ENCODE measurements around the gene CDYL2. TPM values are rescaled to one million over a fixed set of nuclear protein-coding genes. Genes with fewer than 3 reads are reported as not detected.

The CDYL2 gene
- total RNA-seq, 1 experiment from 2014 or later: 8.2 TPM

GRCh38 chr16:80828495-80828894, 24.1 kb upstream of the CDYL2 start (continued):
- TF ChIP-seq, protein P1, sequence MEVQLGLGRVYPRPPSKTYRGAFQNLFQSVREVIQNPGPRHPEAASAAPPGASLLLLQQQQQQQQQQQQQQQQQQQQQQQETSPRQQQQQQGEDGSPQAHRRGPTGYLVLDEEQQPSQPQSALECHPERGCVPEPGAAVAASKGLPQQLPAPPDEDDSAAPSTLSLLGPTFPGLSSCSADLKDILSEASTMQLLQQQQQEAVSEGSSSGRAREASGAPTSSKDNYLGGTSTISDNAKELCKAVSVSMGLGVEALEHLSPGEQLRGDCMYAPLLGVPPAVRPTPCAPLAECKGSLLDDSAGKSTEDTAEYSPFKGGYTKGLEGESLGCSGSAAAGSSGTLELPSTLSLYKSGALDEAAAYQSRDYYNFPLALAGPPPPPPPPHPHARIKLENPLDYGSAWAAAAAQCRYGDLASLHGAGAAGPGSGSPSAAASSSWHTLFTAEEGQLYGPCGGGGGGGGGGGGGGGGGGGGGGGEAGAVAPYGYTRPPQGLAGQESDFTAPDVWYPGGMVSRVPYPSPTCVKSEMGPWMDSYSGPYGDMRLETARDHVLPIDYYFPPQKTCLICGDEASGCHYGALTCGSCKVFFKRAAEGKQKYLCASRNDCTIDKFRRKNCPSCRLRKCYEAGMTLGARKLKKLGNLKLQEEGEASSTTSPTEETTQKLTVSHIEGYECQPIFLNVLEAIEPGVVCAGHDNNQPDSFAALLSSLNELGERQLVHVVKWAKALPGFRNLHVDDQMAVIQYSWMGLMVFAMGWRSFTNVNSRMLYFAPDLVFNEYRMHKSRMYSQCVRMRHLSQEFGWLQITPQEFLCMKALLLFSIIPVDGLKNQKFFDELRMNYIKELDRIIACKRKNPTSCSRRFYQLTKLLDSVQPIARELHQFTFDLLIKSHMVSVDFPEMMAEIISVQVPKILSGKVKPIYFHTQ (CRISPR knock-in tag; IDR thresholded peaks at IDR 0.05): no peak
- TF ChIP-seq ZNF138 (CRISPR knock-in tag; conservative IDR thresholded peaks at IDR 0.05) (no peak), ZSCAN18 (CRISPR knock-in tag; IDR thresholded peaks at IDR 0.05) (no peak)

- POLR2A ChIA-PET: no interaction called here
- TF ChIP-seq ESRRA (CRISPR knock-in tag; IDR thresholded peaks at IDR 0.05; ENCODE audit: borderline replicate concordance): no peak
- TF ChIP-seq MXD4 (CRISPR knock-in tag; IDR thresholded peaks at IDR 0.05; ENCODE audit: borderline replicate concordance): no peak
- TF ChIP-seq ZNF138 (CRISPR knock-in tag; conservative IDR thresholded peaks at IDR 0.05): no peak
- no peak for TF ChIP-seq TCF7 (CRISPR knock-in tag; IDR thresholded peaks at IDR 0.05; ENCODE audit: low read depth)
- TF ChIP-seq, protein P2, sequence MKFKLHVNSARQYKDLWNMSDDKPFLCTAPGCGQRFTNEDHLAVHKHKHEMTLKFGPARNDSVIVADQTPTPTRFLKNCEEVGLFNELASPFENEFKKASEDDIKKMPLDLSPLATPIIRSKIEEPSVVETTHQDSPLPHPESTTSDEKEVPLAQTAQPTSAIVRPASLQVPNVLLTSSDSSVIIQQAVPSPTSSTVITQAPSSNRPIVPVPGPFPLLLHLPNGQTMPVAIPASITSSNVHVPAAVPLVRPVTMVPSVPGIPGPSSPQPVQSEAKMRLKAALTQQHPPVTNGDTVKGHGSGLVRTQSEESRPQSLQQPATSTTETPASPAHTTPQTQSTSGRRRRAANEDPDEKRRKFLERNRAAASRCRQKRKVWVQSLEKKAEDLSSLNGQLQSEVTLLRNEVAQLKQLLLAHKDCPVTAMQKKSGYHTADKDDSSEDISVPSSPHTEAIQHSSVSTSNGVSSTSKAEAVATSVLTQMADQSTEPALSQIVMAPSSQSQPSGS (CRISPR knock-in tag; IDR thresholded peaks at IDR 0.05; ENCODE audit: borderline replicate concordance, low read depth): no peak
- TF ChIP-seq ZNF512 (CRISPR knock-in tag; IDR thresholded peaks at IDR 0.05; ENCODE audit: borderline replicate concordance): no peak
- no peak for TF ChIP-seq CBFB (CRISPR knock-in tag; IDR thresholded peaks at IDR 0.05; ENCODE audit: low read depth)
- no peak for TF ChIP-seq CREM (CRISPR knock-in tag; IDR thresholded peaks at IDR 0.05)
- no peak for TF ChIP-seq NFATC4 (CRISPR knock-in tag; IDR thresholded peaks at IDR 0.05)
- no peak for TF ChIP-seq RORB (CRISPR knock-in tag; IDR thresholded peaks at IDR 0.05)
- no peak for TF ChIP-seq KAT7 (CRISPR knock-in tag; IDR thresholded peaks at IDR 0.05; ENCODE audit: borderline replicate concordance)
- TF ChIP-seq ZNF232 (CRISPR knock-in tag; IDR thresholded peaks at IDR 0.05): no peak
- no peak overlapping the region for H3K4me3 Mint-ChIP-seq
- CTCF ChIA-PET: interaction anchor here (1.2 to 2.5 kb wide), 2 partner anchors 300 to 302 kb away, joined by 3 to 16 read pairs; no protein-coding TSS in a partner anchor
- no peak overlapping the region for H3K27ac Mint-ChIP-seq
- H3K36me3 Mint-ChIP-seq: no peaks in the 10 kb centered on the region
- H3K4me1 Mint-ChIP-seq: no peaks in the 10 kb centered on the region
- ATAC-seq: no peak
- no peaks in the 10 kb centered on the region; the same call in 1 of the 2 replicates for H3K27me3 Mint-ChIP-seq (ENCODE audit: low read depth)
- DNase-seq (ENCODE audit: low spot score): no peak
- peaks cover 7% of the 10 kb centered on the region; the same call in 1 of the 2 replicates for H3K9me3 Mint-ChIP-seq
These were observed 22.6 kb upstream of the CDYL2 start for GRCh38 chr16:80827007-80827406.

DNA sequence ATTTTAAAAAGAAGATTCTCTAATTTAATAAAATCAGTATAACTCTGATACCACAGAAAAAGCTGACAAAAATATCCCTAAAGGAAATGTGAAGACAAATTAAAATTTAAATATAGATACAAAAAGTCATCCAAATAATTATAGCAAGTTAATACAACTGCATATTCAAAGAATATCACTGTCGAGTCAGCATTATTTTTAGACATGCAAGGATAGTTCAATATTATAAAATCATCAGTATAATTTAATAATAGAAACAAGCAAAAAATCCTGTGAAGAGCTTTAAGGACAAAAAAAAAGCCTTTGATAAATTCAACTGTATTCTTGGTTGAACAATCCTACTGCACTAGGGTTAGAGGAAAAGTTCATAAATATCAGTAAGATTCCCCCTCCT, 21.0 kb upstream of the CDYL2 start:
- Mint-ChIP-seq H3K4me3 (no peak overlapping the region), H3K4me1 (no peaks in the 10 kb centered on the region), H3K27me3 (ENCODE audit: low read depth) (no peaks in the 10 kb centered on the region; the same call in 1 of the 2 replicates), H3K9me3 (peaks cover 5% of the 10 kb centered on the region; the same call in 1 of the 2 replicates), H3K27ac (no peak overlapping the region), H3K36me3 (no peaks in the 10 kb centered on the region)
- DNase-seq (ENCODE audit: low spot score) (no peak), ATAC-seq (no peak)
- CTCF ChIA-PET: interaction anchor here (0.6 to 2.5 kb wide), 2 partner anchors 61 to 299 kb away, joined by 4 to 16 read pairs; no protein-coding TSS in a partner anchor
- POLR2A ChIA-PET: no interaction called here
- no peak for TF ChIP-seq SMAD3 (CRISPR knock-in tag; IDR thresholded peaks at IDR 0.05; ENCODE audit: borderline replicate concordance)
- TF ChIP-seq HMGA2 (CRISPR knock-in tag; IDR thresholded peaks at IDR 0.05): no peak
- TF ChIP-seq, protein P3, sequence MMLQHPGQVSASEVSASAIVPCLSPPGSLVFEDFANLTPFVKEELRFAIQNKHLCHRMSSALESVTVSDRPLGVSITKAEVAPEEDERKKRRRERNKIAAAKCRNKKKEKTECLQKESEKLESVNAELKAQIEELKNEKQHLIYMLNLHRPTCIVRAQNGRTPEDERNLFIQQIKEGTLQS (CRISPR knock-in tag; conservative IDR thresholded peaks at IDR 0.05): no peak
- TF ChIP-seq, protein P4, sequence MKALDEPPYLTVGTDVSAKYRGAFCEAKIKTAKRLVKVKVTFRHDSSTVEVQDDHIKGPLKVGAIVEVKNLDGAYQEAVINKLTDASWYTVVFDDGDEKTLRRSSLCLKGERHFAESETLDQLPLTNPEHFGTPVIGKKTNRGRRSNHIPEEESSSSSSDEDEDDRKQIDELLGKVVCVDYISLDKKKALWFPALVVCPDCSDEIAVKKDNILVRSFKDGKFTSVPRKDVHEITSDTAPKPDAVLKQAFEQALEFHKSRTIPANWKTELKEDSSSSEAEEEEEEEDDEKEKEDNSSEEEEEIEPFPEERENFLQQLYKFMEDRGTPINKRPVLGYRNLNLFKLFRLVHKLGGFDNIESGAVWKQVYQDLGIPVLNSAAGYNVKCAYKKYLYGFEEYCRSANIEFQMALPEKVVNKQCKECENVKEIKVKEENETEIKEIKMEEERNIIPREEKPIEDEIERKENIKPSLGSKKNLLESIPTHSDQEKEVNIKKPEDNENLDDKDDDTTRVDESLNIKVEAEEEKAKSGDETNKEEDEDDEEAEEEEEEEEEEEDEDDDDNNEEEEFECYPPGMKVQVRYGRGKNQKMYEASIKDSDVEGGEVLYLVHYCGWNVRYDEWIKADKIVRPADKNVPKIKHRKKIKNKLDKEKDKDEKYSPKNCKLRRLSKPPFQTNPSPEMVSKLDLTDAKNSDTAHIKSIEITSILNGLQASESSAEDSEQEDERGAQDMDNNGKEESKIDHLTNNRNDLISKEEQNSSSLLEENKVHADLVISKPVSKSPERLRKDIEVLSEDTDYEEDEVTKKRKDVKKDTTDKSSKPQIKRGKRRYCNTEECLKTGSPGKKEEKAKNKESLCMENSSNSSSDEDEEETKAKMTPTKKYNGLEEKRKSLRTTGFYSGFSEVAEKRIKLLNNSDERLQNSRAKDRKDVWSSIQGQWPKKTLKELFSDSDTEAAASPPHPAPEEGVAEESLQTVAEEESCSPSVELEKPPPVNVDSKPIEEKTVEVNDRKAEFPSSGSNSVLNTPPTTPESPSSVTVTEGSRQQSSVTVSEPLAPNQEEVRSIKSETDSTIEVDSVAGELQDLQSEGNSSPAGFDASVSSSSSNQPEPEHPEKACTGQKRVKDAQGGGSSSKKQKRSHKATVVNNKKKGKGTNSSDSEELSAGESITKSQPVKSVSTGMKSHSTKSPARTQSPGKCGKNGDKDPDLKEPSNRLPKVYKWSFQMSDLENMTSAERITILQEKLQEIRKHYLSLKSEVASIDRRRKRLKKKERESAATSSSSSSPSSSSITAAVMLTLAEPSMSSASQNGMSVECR (CRISPR knock-in tag; IDR thresholded peaks at IDR 0.05; ENCODE audit: borderline replicate concordance): no peak
